Parathyroid adenoma (tissue), 2 donors: ENCODE results near the gene CFH.
"Not testable (repeated sequence)": the region's sequence is repeated elsewhere in the genome, so short reads cannot be mapped to it uniquely, and the experiment has no call there.

Experiments
- H2AFZ ChIP-seq: fragments of 300-600 bp; sonication (generic); one replicate; pipeline ENCODE4 v1.7.0; 2017; ENCODE audit warnings: antibody characterized with exemption, mild to moderate bottlenecking
- H3K27ac ChIP-seq: fragments of 300-600 bp; sonication (generic); one replicate; pipeline ENCODE4 v1.7.0; 2017
- H3K27me3 ChIP-seq: fragments of 300-600 bp; sonication (generic); one replicate; pipeline ENCODE4 v1.7.0; 2017; ENCODE audit warnings: low read length; ENCODE audit not compliant: control insufficient read depth, insufficient read depth
- H3K36me3 ChIP-seq: fragments of 300-600 bp; sonication (generic); one replicate; pipeline ENCODE4 v1.7.0; 2017; ENCODE audit warnings: low read length; ENCODE audit not compliant: control insufficient read depth, insufficient read depth
- H3K4me1 ChIP-seq: fragments of 300-600 bp; sonication (generic); one replicate; pipeline ENCODE4 v1.7.0; 2017; ENCODE audit warnings: control low read depth
- H3K4me2 ChIP-seq: fragments of 300-600 bp; sonication (generic); one replicate; pipeline ENCODE4 v1.7.0; 2017; ENCODE audit warnings: low read length
- H3K4me3 ChIP-seq: fragments of 300-600 bp; sonication (generic); one replicate; pipeline ENCODE4 v1.7.0; 2017; ENCODE audit warnings: low read depth, low read length
- H3K79me2 ChIP-seq: fragments of 300-600 bp; sonication (generic); one replicate; pipeline ENCODE4 v1.7.0; 2017; ENCODE audit warnings: control low read depth
- H3K9ac ChIP-seq: fragments of 300-600 bp; sonication (generic); one replicate; pipeline ENCODE4 v1.7.0; 2017; ENCODE audit warnings: mild to moderate bottlenecking
- H3K9me3 ChIP-seq: fragments of 300-600 bp; sonication (generic); one replicate; pipeline ENCODE4 v1.7.0; 2017; ENCODE audit warnings: low read length; ENCODE audit not compliant: control insufficient read depth
- CTCF ChIP-seq: fragments of 300-600 bp; sonication (generic); IDR thresholded peaks from one replicate; pipeline ENCODE4 v1.7.0; 2017; ENCODE audit warnings: antibody characterized with exemption, mild to moderate bottlenecking
- donor health status: primary hyperparathyroidism.

CFH gene

GRCh38 chr1:196637606-196638005, 14.2 kb upstream of the CFH start:
- Histone ChIP-seq H3K27ac (no peak overlapping the region), H3K9me3 (no peaks in the 10 kb centered on the region), H3K4me3 (no peak overlapping the region), H3K27me3 (no peaks in the 10 kb centered on the region), H3K9ac (no peak overlapping the region), H3K79me2 (no peaks in the 10 kb centered on the region), H3K4me2 (no peak overlapping the region), H3K4me1 (no peaks in the 10 kb centered on the region), H2AFZ (no peak overlapping the region), H3K36me3 (no peaks in the 10 kb centered on the region)
- no peak for TF ChIP-seq CTCF

GRCh38 chr1:196638466-196638865, 13.4 kb upstream of the CFH start:
- H3K27ac ChIP-seq = no peak overlapping the region
- no peak for TF ChIP-seq CTCF
- H2AFZ ChIP-seq = no peak overlapping the region
- H3K27me3 ChIP-seq = no peaks in the 10 kb centered on the region
- no peak overlapping the region for H3K4me2 ChIP-seq
- H3K4me3 ChIP-seq = no peak overlapping the region
- H3K36me3 ChIP-seq = no peaks in the 10 kb centered on the region
- H3K9ac ChIP-seq = no peak overlapping the region
- no peaks in the 10 kb centered on the region for H3K79me2 ChIP-seq
- H3K4me1 ChIP-seq = no peaks in the 10 kb centered on the region
- no peaks in the 10 kb centered on the region for H3K9me3 ChIP-seq

GRCh38 chr1:196639291-196639690, 12.6 kb upstream of the CFH start:
- H3K79me2 ChIP-seq, H3K9ac ChIP-seq, H3K36me3 ChIP-seq, H3K4me2 ChIP-seq, H3K4me3 ChIP-seq, H3K27ac ChIP-seq, H3K9me3 ChIP-seq, H3K4me1 ChIP-seq, H2AFZ ChIP-seq, H3K27me3 ChIP-seq: not testable (repeated sequence)

GRCh38 chr1:196640976-196641375, 10.9 kb upstream of the CFH start:
- H3K27ac ChIP-seq = no peak overlapping the region
- no peak overlapping the region for H3K9ac ChIP-seq
- H3K4me3 ChIP-seq = no peak overlapping the region
- H3K9me3 ChIP-seq = no peaks in the 10 kb centered on the region
- H3K36me3 ChIP-seq = no peaks in the 10 kb centered on the region
- no peaks in the 10 kb centered on the region for H3K4me1 ChIP-seq
- no peaks in the 10 kb centered on the region for H3K27me3 ChIP-seq
- no peak for TF ChIP-seq CTCF
- no peak overlapping the region for H2AFZ ChIP-seq
- H3K4me2 ChIP-seq = no peak overlapping the region
- no peaks in the 10 kb centered on the region for H3K79me2 ChIP-seq

- no peaks in the 10 kb centered on the region for H3K36me3 ChIP-seq
- H3K4me3 ChIP-seq = no peak overlapping the region
- TF ChIP-seq CTCF = no peak
- H3K4me2 ChIP-seq = no peak overlapping the region
- H3K79me2 ChIP-seq = no peaks in the 10 kb centered on the region
- H3K9me3 ChIP-seq = no peaks in the 10 kb centered on the region
- H3K9ac ChIP-seq = no peak overlapping the region
- no peak overlapping the region for H3K27ac ChIP-seq
- no peak overlapping the region for H2AFZ ChIP-seq
- no peaks in the 10 kb centered on the region for H3K4me1 ChIP-seq
- no peaks in the 10 kb centered on the region for H3K27me3 ChIP-seq
Measured at GRCh38 chr1:196649990-196650389, 1.9 kb upstream of the CFH start.
